D721Med (cell line): ENCODE measurements around the gene YPEL1.

Experiments
- DNase-seq: peaks from one replicate; pipeline ENCODE4 v3.0.0; 2011; ENCODE audit warnings: low spot score; ENCODE audit not compliant: insufficient read length
- FAIRE-seq: peaks from 2 replicates; lab custom pipeline; 2011; peaks lifted over from hg19 to GRCh38; lab: Jason Lieb, UNC
- CTCF ChIP-seq: IDR thresholded peaks from 2 replicates; pipeline ENCODE4 v1.5.1; 2012; ENCODE audit warnings: mild to moderate bottlenecking, control low read depth; ENCODE audit not compliant: insufficient read depth; ENCODE audit errors: missing control alignments

The YPEL1 gene

GRCh38 chr22:21711851-21712250 lies 23.7 kb downstream of the YPEL1 start:
- no peak for TF ChIP-seq CTCF
- FAIRE-seq (no peak), DNase-seq (no peak)

- DNase-seq (no peak), FAIRE-seq (no peak)
- TF ChIP-seq CTCF = no peak
Observed at GRCh38 chr22:21710156-21710555, 25.4 kb downstream of the YPEL1 start.

GRCh38 chr22:21709688-21710087 lies 25.9 kb downstream of the YPEL1 start:
- no peak for FAIRE-seq
- no peak for TF ChIP-seq CTCF
- no peak for DNase-seq

- no peak for TF ChIP-seq CTCF
- DNase-seq (no peak), FAIRE-seq (no peak)
Observed at GRCh38 chr22:21708960-21709359, 26.6 kb downstream of the YPEL1 start.

- DNase-seq (peak; percentile 55), FAIRE-seq (peak; percentile 96)
- TF ChIP-seq CTCF = no peak
Observed at GRCh38 chr22:21707677-21708076, 27.9 kb downstream of the YPEL1 start.

- no peak for TF ChIP-seq CTCF
- DNase-seq (no peak), FAIRE-seq (no peak)
Observed at GRCh38 chr22:21703684-21704316, 31.8 kb downstream of the YPEL1 start.

- DNase-seq (no peak), FAIRE-seq (no peak)
- TF ChIP-seq CTCF = no peak
Observed at GRCh38 chr22:21702700-21703683, 32.6 kb downstream of the YPEL1 start.
